Activated CD8-positive, alpha-beta T cell treated with anti-CD3 and anti-CD28 coated beads, Interleukin-2, amount 10 ng/mL, durations not matched to agents 7 days and 5 days (primary cell): ENCODE data around the gene MBNL1. TPM values are rescaled to one million over a fixed set of nuclear protein-coding genes. Genes with fewer than 3 reads are reported as not detected.
A peak's percentile ranks its signal among the peaks of the same experiment; 100 is the strongest.

ENCODE experiments used
- ATAC-seq: fragments of 150-1000 bp; cut with Tn5 transposase; one replicate; pipeline ENCODE4 v1.10.0; 2021; ENCODE audit warnings: moderate library complexity
- CTCF ChIA-PET: fragments of 350-600 bp; sonication (Branson Sonifier 250); formaldehyde crosslinking; loops from one replicate; lab custom pipeline; 2021; ENCODE audit warnings: antibody characterized with exemption; lab: Charles Lee
- POLR2A ChIA-PET: fragments of 350-600 bp; sonication (Branson Sonifier 250); formaldehyde crosslinking; loops from one replicate; lab custom pipeline; 2021; ENCODE audit warnings: antibody characterized with exemption; lab: Charles Lee
- DNase-seq: peaks from one replicate; pipeline ENCODE4 v3.0.0-alpha.2; 2020
- H3K27ac Mint-ChIP-seq: one replicate; pipeline ENCODE4 v1.8.0; 2021; ENCODE audit warnings: mild to moderate bottlenecking, mixed read lengths
- H3K27me3 Mint-ChIP-seq: one replicate; pipeline ENCODE4 v1.8.0; 2021; ENCODE audit warnings: low read depth, mixed read lengths
- H3K36me3 Mint-ChIP-seq: one replicate; pipeline ENCODE4 v1.8.0; 2021; ENCODE audit warnings: low read depth, mixed read lengths
- H3K4me1 Mint-ChIP-seq: one replicate; pipeline ENCODE4 v1.8.0; 2021; ENCODE audit warnings: low read depth, mixed read lengths
- H3K4me3 Mint-ChIP-seq: one replicate; pipeline ENCODE4 v1.8.0; 2021; ENCODE audit warnings: mild to moderate bottlenecking, mixed read lengths
- H3K9me3 Mint-ChIP-seq: one replicate; pipeline ENCODE4 v1.8.0; 2022; ENCODE audit warnings: mixed read lengths; ENCODE audit not compliant: insufficient read depth
- total RNA-seq, 2 experiments: library from RNA; stranded (reverse); gene quantifications; one replicate each; pipeline ENCODE4 v1.2.3, GENCODE V29; 2021

The MBNL1 gene
- total RNA-seq, 2 experiments from 2014 or later, result 469 to 504 TPM

DNA sequence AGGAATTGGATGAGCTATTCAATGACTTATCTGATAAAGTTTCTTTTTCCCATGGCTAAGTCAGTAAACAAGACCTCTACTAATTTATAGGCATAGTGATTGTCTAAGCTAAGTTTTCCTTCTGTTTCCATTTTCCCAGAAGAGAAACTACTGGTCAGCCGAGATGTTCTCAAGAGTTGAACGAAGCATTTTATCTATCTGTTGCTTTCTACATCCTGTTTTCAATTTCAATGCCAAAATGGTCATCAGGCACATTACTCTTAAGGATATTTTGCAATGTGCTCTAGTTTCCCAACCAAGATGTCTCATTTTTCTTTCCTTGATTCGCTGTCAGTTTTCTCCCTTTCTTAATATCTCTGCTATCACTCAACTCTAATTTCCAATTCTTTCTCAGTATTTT, 228.7 kb downstream of the MBNL1 start:
- POLR2A ChIA-PET, result no interaction called here
- Mint-ChIP-seq H3K27me3 (no peaks in the 10 kb centered on the region), H3K36me3 (no peaks in the 10 kb centered on the region), H3K4me3 (no peak overlapping the region), H3K4me1 (peaks cover 6% of the 10 kb centered on the region), H3K27ac (no peak overlapping the region), H3K9me3 (no peaks in the 10 kb centered on the region)
- CTCF ChIA-PET, result interaction anchor here (1.0 to 1.6 kb wide), 2 partner anchors 9 to 25 kb away, joined by 3 to 5 read pairs; no protein-coding TSS in a partner anchor
- DNase-seq (no peak), ATAC-seq (no peak)

- DNase-seq (no peak), ATAC-seq (no peak)
- H3K4me1 Mint-ChIP-seq, result peaks cover 6% of the 10 kb centered on the region
- H3K27ac Mint-ChIP-seq, result no peak overlapping the region
- H3K9me3 Mint-ChIP-seq, result no peaks in the 10 kb centered on the region
- ChIA-PET POLR2A (no interaction called here), CTCF (no interaction called here)
- no peaks in the 10 kb centered on the region for H3K27me3 Mint-ChIP-seq
- H3K4me3 Mint-ChIP-seq, result no peak overlapping the region
- H3K36me3 Mint-ChIP-seq, result no peaks in the 10 kb centered on the region
These were observed 229.2 kb downstream of the MBNL1 start for GRCh38 chr3:152497890-152498289.

DNA sequence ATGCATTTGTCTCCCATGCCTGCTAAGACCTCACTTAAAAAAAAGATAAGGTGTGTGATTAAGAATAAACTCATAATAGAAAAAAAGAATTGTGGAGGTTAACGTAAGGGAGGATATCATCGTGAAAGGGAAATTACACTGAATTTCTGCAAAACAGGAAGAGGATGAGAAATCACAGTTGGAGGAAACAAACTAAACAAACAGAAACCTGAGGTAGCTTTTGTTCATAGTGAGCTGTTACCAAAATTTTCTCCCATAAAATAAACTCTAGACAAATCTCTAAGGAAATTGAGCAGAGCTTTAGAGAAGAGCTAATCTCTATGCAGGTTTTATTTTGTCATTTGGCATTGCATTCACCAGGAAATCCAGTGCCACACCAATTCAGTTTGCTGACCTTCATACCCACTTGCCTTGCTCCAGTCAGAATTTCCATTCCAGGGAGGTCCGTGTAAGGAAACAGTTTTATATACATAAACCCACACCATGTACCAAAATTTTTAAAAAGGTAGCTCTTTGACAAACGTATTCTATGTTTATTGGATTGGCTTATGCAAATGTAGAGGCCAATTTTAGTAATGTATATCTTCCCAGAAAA, 231.2 kb downstream of the MBNL1 start:
- H3K36me3 Mint-ChIP-seq, result no peaks in the 10 kb centered on the region
- DNase-seq (no peak), ATAC-seq (no peak)
- ChIA-PET POLR2A (no interaction called here), CTCF (no interaction called here)
- H3K4me3 Mint-ChIP-seq, result no peak overlapping the region
- H3K27ac Mint-ChIP-seq, result no peak overlapping the region
- no peaks in the 10 kb centered on the region for H3K27me3 Mint-ChIP-seq
- peaks cover 6% of the 10 kb centered on the region for H3K4me1 Mint-ChIP-seq
- H3K9me3 Mint-ChIP-seq, result no peaks in the 10 kb centered on the region

DNA sequence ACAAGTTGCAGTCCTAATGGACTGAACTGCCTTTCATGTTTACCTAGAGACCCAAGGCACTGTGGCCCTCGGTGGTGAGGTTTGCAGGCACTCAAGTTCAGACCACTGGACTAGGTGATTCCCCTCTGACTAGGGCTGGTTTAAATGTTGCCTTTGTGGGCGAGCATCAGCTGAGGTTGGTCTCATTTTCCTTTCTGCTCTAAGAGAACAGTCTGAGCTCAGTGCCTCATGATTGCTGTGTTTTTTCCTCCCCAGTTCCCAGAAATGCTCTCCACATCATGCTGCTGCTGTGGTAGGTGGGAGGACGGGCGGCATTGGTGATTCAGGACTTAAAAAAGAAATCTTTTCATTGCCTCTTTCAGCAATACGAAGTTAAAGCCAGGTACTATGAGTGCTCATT, 237.2 kb downstream of the MBNL1 start:
- peaks cover 18% of the 10 kb centered on the region for H3K4me1 Mint-ChIP-seq
- peak; percentile 86 for ATAC-seq
- DNase-seq, result peak; percentile 58
- CTCF ChIA-PET, result interaction anchor here (1.4 to 2.1 kb wide), 3 partner anchors 9 to 34 kb away, joined by 3 to 10 read pairs (median 7); no protein-coding TSS in a partner anchor
- H3K27ac Mint-ChIP-seq, result peak overlapping the region; percentile 41
- H3K9me3 Mint-ChIP-seq, result no peaks in the 10 kb centered on the region
- peaks cover 5% of the 10 kb centered on the region for H3K27me3 Mint-ChIP-seq
- no peak overlapping the region for H3K4me3 Mint-ChIP-seq
- POLR2A ChIA-PET, result interaction anchor here (0.5 kb wide), 1 partner anchor 1283 kb away, joined by 3 read pairs; no protein-coding TSS in a partner anchor
- no peaks in the 10 kb centered on the region for H3K36me3 Mint-ChIP-seq

DNA sequence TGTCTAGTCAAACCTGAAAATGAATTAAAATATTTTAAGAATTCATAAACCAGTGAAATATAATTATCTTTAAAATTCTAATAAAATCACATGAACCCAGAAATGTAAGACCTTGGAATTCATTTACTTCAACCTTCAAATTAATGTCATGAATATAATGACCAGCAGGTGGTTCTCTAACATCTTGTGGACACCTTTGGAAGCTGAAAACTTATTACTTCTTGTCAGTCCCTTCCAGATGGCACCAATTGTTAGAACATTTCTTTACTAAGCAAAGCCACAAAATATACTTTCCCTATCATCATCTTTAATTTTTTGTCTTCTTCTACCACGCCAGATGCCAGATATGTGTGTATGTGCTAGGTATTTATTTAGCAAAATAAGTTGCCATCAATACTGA, 240.0 kb downstream of the MBNL1 start:
- no peaks in the 10 kb centered on the region for H3K9me3 Mint-ChIP-seq
- H3K27me3 Mint-ChIP-seq, result peaks cover 5% of the 10 kb centered on the region
- POLR2A ChIA-PET, result no interaction called here
- no peak overlapping the region for H3K4me3 Mint-ChIP-seq
- H3K27ac Mint-ChIP-seq, result no peak overlapping the region
- no peaks in the 10 kb centered on the region for H3K36me3 Mint-ChIP-seq
- H3K4me1 Mint-ChIP-seq, result peaks cover 18% of the 10 kb centered on the region
- ATAC-seq, result no peak
- DNase-seq, result no peak
- CTCF ChIA-PET, result interaction anchor here (0.6 to 1.8 kb wide), 6 partner anchors 13 to 65 kb away, joined by 3 to 5 read pairs (median 4); no protein-coding TSS in a partner anchor

DNA sequence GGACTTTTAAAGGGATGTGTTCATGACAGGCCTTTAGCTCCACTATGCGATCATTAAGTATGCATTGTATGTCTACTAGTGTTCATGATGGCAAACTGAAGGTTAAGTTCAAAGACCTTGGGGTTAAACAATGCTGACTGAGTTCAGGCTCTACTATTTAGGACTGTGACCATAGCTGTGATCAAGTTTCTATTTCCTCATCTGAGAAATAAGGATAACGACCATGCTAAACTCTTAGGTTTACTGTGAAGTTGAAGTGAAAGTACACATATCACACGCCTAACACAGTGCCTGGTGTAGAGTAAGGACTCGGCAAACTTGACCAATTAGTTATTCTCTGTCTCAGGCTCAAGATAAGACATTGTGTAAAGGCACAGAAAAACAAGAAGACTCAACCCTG, 243.2 kb downstream of the MBNL1 start:
- H3K27me3 Mint-ChIP-seq, result peaks cover 11% of the 10 kb centered on the region
- H3K27ac Mint-ChIP-seq, result no peak overlapping the region
- H3K4me1 Mint-ChIP-seq, result peaks cover under 1% of the 10 kb centered on the region
- POLR2A ChIA-PET, result no interaction called here
- CTCF ChIA-PET, result interaction anchor here (0.6 to 2.2 kb wide), 3 partner anchors 9 to 229 kb away, joined by 3 to 8 read pairs (median 4); no protein-coding TSS in a partner anchor
- no peaks in the 10 kb centered on the region for H3K36me3 Mint-ChIP-seq
- H3K4me3 Mint-ChIP-seq, result no peak overlapping the region
- DNase-seq, result no peak
- ATAC-seq, result no peak
- no peaks in the 10 kb centered on the region for H3K9me3 Mint-ChIP-seq

GRCh38 chr3:152513301-152513960, 244.7 kb downstream of the MBNL1 start:
- Mint-ChIP-seq H3K4me3 (no peak overlapping the region), H3K9me3 (no peaks in the 10 kb centered on the region), H3K27me3 (peaks cover 11% of the 10 kb centered on the region), H3K27ac (no peak overlapping the region), H3K4me1 (no peaks in the 10 kb centered on the region), H3K36me3 (no peaks in the 10 kb centered on the region)
- no peak for DNase-seq
- ChIA-PET POLR2A (no interaction called here), CTCF (interaction anchor here (1.0 to 2.2 kb wide), 4 partner anchors 11 to 441 kb away, joined by 4 to 8 read pairs (median 4); no protein-coding TSS in a partner anchor)
- ATAC-seq, result no peak
